ENCODE results near the gene SSC5D.

GRCh38 chr19:55456347-55456746 lies 31.9 kb upstream of the SSC5D start:
- TF ChIP-seq YY1 (IDR thresholded peaks at IDR 0.05; ENCODE audit: low read depth) (no peak), CREB1 (IDR thresholded peaks at IDR 0.05; ENCODE audit: low read depth) (no peak), RAD21 (IDR thresholded peaks at IDR 0.05; ENCODE audit: low read depth) (no peak), EP300 (IDR thresholded peaks at IDR 0.05; ENCODE audit: borderline replicate concordance) (no peak), MAX (IDR thresholded peaks at IDR 0.05) (no peak), REST (IDR thresholded peaks at IDR 0.05; ENCODE audit: low read depth) (no peak), EGR1 (IDR thresholded peaks at IDR 0.05) (no peak), ZBTB7A (IDR thresholded peaks at IDR 0.05; ENCODE audit: low read depth) (no peak), TEAD4 (IDR thresholded peaks at IDR 0.05) (no peak)

Data from Ishikawa (cell line).